Measurements from ENCODE around the gene IDNK. TPM values are rescaled to one million over a fixed set of nuclear protein-coding genes. Genes with fewer than 3 reads are reported as not detected.

Gene IDNK
- total RNA-seq, 3 donors from 2014 or later (not counting 1 experiment from before 2014, with no cell fraction given): 12.5 to 13.5 (median 13.0) TPM

GRCh38 chr9:83671451-83671850, 48.5 kb downstream of the IDNK start:
- H3K27ac ChIP-seq (ENCODE audit: low read length): no peak overlapping the region
- H3K4me3 Mint-ChIP-seq: no peak overlapping the region
- peaks cover 62% of the 10 kb centered on the region for H3K36me3 ChIP-seq (ENCODE audit: control insufficient read depth, insufficient read depth, low read length)
- peak overlapping the region; percentile 37 to 58 for H3K27ac Mint-ChIP-seq
- peaks cover 17% of the 10 kb centered on the region for H3K36me3 Mint-ChIP-seq
- H3K4me1 ChIP-seq (ENCODE audit: control insufficient read depth, insufficient read depth, low read length): no peaks in the 10 kb centered on the region
- no peaks in the 10 kb centered on the region for H3K9me3 ChIP-seq (ENCODE audit: control insufficient read depth, insufficient read depth, low read length)
- H3K27me3 ChIP-seq (ENCODE audit: control insufficient read depth, insufficient read depth, low read length): no peaks in the 10 kb centered on the region
- 100% methylated on average over 1 of the region's 1 CpG for WGBS (ENCODE audit: insufficient coverage)
- intact Hi-C loops (cut with micrococcal nuclease): no loop called here
- H3K27me3 Mint-ChIP-seq (ENCODE audit: low read depth in 2 of 2): no peaks in the 10 kb centered on the region
- H3K4me3 ChIP-seq (ENCODE audit: low read length): no peak overlapping the region
- ATAC-seq (no peak), DNase-seq (no peak)
- no peak for TF ChIP-seq CTCF (IDR thresholded peaks at IDR 0.05)
- no peaks in the 10 kb centered on the region for H3K9me3 Mint-ChIP-seq
- peaks cover 17 to 19% of the 10 kb centered on the region in 2 donors for H3K4me1 Mint-ChIP-seq

- no peak overlapping the region for H3K27ac ChIP-seq (ENCODE audit: low read length)
- ATAC-seq: no peak
- peaks cover 12 to 23% of the 10 kb centered on the region in 2 donors for H3K4me1 Mint-ChIP-seq
- H3K9me3 Mint-ChIP-seq: no peaks in the 10 kb centered on the region
- no peak for TF ChIP-seq CTCF (IDR thresholded peaks at IDR 0.05)
- no peak for DNase-seq
- H3K27me3 ChIP-seq (ENCODE audit: control insufficient read depth, insufficient read depth, low read length): no peaks in the 10 kb centered on the region
- no peaks in the 10 kb centered on the region for H3K4me1 ChIP-seq (ENCODE audit: control insufficient read depth, insufficient read depth, low read length)
- H3K27ac Mint-ChIP-seq: peak overlapping the region in 1 of 2 donors; percentile 38
- H3K9me3 ChIP-seq (ENCODE audit: control insufficient read depth, insufficient read depth, low read length): no peaks in the 10 kb centered on the region
- H3K4me3 ChIP-seq (ENCODE audit: low read length): no peak overlapping the region
- no CpG with 5 or more reads among the region's 1 CpG for WGBS (ENCODE audit: insufficient coverage)
- H3K27me3 Mint-ChIP-seq (ENCODE audit: low read depth in 2 of 2): no peaks in the 10 kb centered on the region
- intact Hi-C loops (cut with micrococcal nuclease): no loop called here
- peaks cover 69% of the 10 kb centered on the region for H3K36me3 ChIP-seq (ENCODE audit: control insufficient read depth, insufficient read depth, low read length)
- H3K36me3 Mint-ChIP-seq: peaks cover 23% of the 10 kb centered on the region
- no peak overlapping the region for H3K4me3 Mint-ChIP-seq
These were observed 52.5 kb downstream of the IDNK start for GRCh38 chr9:83675466-83675865.

GRCh38 chr9:83677596-83677995, 54.7 kb downstream of the IDNK start:
- no peak for TF ChIP-seq CTCF (IDR thresholded peaks at IDR 0.05)
- Histone ChIP-seq H3K36me3 (ENCODE audit: control insufficient read depth, insufficient read depth, low read length) (peaks cover 72% of the 10 kb centered on the region), H3K27me3 (ENCODE audit: control insufficient read depth, insufficient read depth, low read length) (no peaks in the 10 kb centered on the region), H3K27ac (ENCODE audit: low read length) (no peak overlapping the region), H3K4me1 (ENCODE audit: control insufficient read depth, insufficient read depth, low read length) (no peaks in the 10 kb centered on the region), H3K4me3 (ENCODE audit: low read length) (no peak overlapping the region), H3K9me3 (ENCODE audit: control insufficient read depth, insufficient read depth, low read length) (no peaks in the 10 kb centered on the region)
- Mint-ChIP-seq H3K4me1 (peaks cover 17 to 22% of the 10 kb centered on the region in 2 donors), H3K36me3 (peaks cover 6% of the 10 kb centered on the region), H3K9me3 (no peaks in the 10 kb centered on the region), H3K27me3 (ENCODE audit: low read depth in 2 of 2) (no peaks in the 10 kb centered on the region), H3K27ac (no peak overlapping the region), H3K4me3 (no peak overlapping the region)
- intact Hi-C loops (cut with micrococcal nuclease): no loop called here
- no peak for ATAC-seq
- no peak for DNase-seq
- 88% methylated on average over 2 of the region's 3 CpGs for WGBS (ENCODE audit: insufficient coverage)

GRCh38 chr9:83680233-83680632, 57.3 kb downstream of the IDNK start:
- H3K36me3 ChIP-seq (ENCODE audit: control insufficient read depth, insufficient read depth, low read length): peaks cover 59% of the 10 kb centered on the region
- H3K27ac Mint-ChIP-seq: peak overlapping the region; percentile 57 to 70
- no peaks in the 10 kb centered on the region for H3K4me1 ChIP-seq (ENCODE audit: control insufficient read depth, insufficient read depth, low read length)

More at GRCh38 chr9:83680233-83680632, 57.3 kb downstream of the IDNK start:
- Mint-ChIP-seq H3K4me1 (peaks cover 22 to 29% of the 10 kb centered on the region in 2 donors), H3K4me3 (no peak overlapping the region), H3K9me3 (no peaks in the 10 kb centered on the region), H3K27me3 (ENCODE audit: low read depth in 2 of 2) (no peaks in the 10 kb centered on the region), H3K36me3 (peaks cover 6% of the 10 kb centered on the region)
- H3K4me3 ChIP-seq (ENCODE audit: low read length): no peak overlapping the region
- intact Hi-C loops (cut with micrococcal nuclease): no loop called here
- no peaks in the 10 kb centered on the region for H3K9me3 ChIP-seq (ENCODE audit: control insufficient read depth, insufficient read depth, low read length)
- H3K27ac ChIP-seq (ENCODE audit: low read length): no peak overlapping the region
- no peaks in the 10 kb centered on the region for H3K27me3 ChIP-seq (ENCODE audit: control insufficient read depth, insufficient read depth, low read length)
- no peak for ATAC-seq
- DNase-seq: no peak
- TF ChIP-seq CTCF (IDR thresholded peaks at IDR 0.05): no peak
- WGBS (ENCODE audit: insufficient coverage): no CpG with 5 or more reads among the region's 1 CpG
